Stimulated activated CD8-positive, alpha-beta memory T cell treated with anti-CD3 and anti-CD28 coated beads, Interleukin-7, amount 100 ng/mL, for 4 hours (primary cell): Measurements from ENCODE around the gene HAUS8.
A peak's percentile ranks its signal among the peaks of the same experiment; 100 is the strongest.
"Not testable (repeated sequence)": the region's sequence is repeated elsewhere in the genome, so short reads cannot be mapped to it uniquely, and the experiment has no call there.

Experiments
- DNase-seq, 2 donors: peaks; one replicate each; pipeline ENCODE4 v3.0.0-alpha.2; 2020; ENCODE audit warnings: low read depth in 2 of 2

HAUS8 gene

DNA sequence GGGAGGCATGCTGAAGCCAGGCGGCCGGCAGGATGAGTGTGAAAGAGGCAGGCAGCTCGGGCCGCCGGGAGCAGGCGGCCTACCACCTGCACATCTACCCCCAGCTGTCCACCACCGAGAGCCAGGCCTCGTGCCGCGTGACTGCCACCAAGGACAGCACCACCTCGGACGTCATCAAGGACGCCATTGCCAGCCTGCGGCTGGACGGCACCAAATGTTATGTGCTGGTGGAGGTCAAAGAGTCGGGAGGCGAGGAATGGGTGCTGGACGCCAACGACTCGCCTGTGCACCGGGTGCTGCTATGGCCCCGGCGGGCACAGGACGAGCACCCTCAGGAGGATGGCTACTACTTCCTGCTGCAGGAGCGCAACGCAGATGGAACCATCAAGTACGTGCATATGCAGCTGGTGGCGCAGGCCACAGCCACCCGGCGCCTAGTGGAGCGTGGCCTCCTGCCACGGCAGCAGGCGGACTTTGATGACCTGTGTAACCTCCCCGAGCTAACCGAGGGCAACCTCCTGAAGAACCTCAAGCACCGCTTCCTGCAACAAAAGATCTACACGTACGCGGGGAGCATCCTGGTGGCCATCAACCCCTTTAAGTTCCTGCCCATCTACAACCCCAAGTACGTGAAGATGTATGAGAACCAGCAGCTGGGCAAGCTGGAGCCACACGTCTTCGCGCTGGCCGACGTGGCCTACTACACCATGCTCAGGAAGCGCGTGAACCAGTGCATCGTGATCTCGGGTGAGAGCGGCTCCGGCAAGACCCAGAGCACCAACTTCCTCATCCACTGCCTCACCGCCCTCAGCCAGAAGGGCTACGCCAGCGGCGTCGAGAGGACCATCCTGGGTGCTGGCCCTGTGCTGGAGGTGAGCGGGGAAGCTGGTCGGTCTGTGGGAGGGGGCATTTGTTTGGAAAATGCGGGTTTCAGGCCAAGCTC lies 26.7 kb upstream of the HAUS8 start:
- no peak for DNase-seq

- DNase-seq: no peak
Measured at GRCh38 chr19:17098326-17098725, 23.1 kb upstream of the HAUS8 start.

DNA sequence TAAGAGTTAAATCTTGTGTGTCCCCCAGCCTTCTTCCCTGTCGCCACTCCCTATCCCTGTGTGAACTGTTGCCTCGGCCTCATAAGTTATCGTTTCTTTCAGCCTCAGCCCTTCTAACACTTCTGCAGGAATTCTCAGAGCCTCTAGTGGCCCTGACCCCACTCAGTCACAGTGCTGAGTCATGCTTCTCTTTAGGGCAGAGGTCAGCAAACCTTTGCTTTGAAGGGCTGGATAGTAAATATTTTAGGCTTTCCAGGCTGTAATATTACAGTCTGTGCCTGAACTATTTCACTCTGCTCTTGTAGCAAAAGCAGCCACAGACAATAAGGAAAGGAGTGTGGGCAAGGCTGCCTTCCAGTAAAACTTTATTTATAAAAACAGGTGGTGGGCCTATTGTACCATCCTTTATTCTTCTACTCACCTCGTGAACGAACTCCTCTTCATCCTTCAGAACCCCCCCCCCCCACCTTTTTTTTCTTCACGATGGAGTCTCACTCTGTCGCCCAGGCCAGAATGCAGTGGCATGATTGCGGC lies 22.4 kb upstream of the HAUS8 start:
- no peak for DNase-seq

DNA sequence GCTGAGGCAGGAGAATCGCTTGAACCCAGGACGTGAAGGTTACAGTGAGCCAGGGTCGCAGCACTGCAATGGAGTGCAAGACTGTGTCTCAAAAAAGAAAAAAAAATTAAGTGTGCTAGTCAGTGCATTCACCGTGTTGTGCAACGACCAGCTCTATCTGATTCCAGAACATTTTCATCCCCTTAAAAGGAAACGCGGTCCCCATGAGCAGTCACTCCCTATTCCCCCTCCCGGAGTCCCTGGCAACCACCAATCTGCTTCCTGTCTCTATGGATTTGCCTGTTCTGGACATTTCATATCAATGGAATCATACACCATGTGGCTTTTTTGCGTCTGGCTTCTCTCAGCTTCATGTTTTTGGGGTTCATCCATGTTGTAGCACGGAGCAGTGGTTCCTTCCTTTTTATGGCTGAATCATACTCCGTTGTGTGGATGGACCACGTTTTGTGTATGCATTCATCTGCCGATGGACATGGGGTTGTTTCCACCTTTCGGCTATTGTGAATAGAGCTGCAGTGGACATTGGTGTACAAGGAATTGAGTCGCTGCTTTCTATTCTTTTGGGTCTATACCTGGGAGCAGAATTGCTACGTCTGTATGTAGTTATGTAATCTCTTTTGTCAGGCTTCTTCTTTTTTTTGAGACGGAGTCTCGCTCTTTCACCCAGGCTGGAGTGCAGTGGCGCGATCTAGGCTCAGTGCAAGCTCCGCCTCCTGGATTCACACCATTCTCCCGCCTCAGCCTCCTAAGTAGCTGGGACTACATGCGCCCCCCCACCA lies 20.1 kb upstream of the HAUS8 start:
- DNase-seq: no peak

GRCh38 chr19:17094694-17095093 lies 19.4 kb upstream of the HAUS8 start:
- not testable (repeated sequence) for DNase-seq

DNA sequence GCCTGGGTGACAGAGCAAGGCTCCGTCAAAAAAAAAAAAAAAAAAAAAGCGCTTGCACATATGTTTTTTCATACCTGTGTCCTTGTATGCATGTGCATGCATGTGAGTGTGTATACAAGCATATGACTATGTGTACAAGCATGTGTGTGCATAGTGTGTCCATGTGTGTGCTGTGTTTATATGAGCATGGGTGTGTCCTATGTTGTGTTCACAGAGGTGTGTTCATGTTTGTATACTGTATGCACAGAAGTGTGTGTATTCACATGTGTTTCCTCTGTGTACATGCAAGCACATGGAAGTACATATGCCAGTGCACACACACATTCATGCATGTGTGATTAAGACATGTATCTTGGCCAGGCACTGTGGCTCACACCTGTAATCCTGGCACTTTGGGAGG lies 17.4 kb upstream of the HAUS8 start:
- DNase-seq: no peak

DNA sequence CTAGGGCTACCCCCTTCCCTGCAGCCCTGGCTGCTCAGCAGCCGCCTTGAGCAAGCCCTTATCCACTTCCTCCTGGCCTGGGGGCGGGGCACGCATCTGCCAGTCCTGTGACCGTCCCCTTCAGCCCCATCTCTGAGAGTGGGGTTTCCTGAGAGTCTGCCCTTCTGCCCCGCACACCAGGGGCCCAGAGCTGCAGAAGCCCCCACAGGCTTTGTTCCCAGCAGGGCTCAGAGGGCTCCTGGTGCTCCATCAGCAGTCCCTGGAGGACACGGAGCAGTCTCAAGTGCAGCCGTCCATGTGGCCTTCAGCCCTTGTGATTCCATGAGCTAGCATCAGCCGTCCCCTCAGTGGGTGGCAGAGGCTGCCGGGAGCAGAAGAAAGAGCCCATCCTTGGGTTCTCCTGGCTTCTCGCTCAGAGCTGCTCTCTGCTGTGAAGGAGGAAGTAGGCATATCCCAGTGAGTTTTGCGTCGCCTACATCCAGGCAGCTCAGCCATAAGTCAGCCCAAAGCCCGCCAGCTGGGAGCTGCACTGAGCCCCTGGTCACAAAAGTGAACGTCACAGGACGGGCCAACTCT lies 16.6 kb upstream of the HAUS8 start:
- DNase-seq: no peak

GRCh38 chr19:17090583-17090982 lies 15.3 kb upstream of the HAUS8 start:
- DNase-seq: peak; percentile 28 to 43

GRCh38 chr19:17088552-17088951 lies 13.3 kb upstream of the HAUS8 start:
- DNase-seq: no peak

DNA sequence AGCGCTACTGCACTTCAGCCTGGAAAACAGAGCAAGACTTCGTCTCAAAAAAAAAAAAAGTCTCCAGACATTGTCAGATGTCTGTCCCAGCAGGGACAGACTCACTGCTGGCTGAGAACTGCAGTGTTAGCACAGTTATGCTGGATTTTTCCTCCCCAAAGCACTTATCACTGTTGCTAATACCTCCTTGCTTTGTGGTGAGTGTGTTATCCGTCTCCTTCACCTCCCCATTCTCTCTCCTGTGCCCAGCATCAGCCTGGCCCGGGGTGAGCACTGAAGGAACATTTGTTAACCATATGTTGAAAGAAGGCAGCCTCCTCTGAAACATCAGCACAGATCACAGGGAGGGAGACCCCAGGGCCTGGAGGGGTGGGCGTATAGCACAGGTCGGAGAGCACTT lies 11.6 kb upstream of the HAUS8 start:
- DNase-seq: no peak

- no peak for DNase-seq
Measured at GRCh38 chr19:17086120-17086519, 10.9 kb upstream of the HAUS8 start.

GRCh38 chr19:17081672-17082630 lies 6.7 kb upstream of the HAUS8 start:
- DNase-seq: no peak

DNA sequence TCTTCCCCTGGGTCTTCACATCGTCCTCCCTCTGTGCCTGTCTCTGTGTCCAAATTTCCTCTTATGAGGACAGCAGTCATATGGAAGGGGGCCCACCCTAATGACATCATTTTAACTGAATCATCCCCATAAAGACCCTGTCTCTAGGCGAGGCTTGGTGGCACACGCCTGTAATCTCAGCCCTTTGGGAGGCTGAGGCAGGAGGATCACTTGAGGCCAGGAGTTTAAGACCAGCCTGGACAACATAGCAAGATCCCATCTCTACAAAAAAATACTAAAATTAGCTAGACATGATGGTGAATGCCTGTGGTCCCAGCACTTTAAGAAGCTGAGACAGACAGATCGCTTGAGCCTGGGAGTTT lies 5.2 kb upstream of the HAUS8 start:
- DNase-seq: no peak

DNA sequence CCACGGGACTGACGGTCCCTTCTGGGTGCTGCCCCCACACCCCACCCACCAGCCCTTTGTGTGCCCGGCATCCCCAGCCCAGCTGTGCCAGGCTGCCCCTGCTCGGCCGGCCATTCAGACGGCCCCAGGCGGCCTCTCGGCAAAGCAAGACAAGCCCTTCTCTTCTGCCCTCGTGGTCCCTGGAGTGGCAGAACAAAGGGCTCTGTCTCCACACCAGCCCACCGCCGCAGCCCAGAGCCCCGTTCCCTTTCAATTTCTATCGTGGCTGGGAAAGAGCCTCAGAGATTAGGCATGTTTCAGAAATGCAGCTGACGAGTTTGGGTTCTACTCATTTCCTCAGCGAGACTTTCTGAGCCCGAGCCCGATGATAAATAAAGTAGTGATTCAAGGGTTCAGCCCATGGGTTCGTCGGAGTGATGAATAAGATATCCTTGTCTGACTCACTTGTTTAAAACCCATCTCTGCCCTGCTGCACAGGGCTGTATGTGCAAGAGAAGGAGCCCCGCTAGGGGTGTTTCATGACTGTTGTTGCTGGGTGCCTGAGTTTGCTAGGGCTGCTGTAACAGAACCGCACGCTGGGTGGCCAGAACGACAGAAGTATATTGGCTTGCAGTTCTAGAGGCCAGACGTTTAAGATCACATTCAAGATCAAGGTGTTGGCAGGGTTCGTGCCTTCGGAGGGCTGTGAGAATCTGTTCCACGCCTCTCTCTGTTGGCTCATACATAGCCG lies 4.6 kb upstream of the HAUS8 start:
- DNase-seq: peak; percentile 58 to 61

DNA sequence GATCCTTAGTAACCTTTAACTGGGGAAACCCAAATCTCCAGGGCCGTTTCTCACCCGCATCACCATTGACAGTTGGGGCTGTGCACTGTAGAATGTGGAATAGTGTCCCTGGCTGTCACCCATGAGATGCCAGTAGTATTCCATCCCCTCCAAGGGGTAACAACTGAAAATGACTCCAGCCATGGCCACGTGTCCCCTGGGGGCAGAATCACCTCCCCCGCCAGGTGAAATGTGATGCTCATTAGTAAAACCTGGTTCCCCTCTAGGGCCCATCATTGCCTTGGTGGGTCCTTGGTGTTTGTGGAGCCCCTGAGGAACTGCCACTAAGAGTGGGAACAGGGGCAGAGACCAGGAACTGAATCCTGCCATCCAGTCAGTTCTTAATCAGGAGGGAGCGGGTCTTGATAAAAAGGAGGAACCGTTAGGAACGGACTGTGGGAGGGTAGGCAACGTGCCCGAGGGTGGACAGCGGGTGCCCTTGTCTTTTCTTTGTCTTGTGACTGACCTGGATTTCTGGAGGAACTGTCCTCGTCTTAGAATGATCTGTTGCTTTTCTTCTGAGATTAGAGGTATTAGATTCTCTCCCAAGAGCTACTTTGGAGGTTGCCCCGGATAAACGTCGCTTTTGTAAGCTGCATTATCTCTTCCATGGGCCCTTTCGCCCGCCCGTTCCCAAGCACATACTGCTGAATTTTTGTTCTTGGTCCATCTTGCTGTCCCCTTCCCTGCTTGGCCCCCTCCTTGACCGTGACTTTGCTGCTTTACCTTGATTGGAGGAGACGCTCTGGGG lies 3.9 kb upstream of the HAUS8 start:
- DNase-seq: no peak

DNA sequence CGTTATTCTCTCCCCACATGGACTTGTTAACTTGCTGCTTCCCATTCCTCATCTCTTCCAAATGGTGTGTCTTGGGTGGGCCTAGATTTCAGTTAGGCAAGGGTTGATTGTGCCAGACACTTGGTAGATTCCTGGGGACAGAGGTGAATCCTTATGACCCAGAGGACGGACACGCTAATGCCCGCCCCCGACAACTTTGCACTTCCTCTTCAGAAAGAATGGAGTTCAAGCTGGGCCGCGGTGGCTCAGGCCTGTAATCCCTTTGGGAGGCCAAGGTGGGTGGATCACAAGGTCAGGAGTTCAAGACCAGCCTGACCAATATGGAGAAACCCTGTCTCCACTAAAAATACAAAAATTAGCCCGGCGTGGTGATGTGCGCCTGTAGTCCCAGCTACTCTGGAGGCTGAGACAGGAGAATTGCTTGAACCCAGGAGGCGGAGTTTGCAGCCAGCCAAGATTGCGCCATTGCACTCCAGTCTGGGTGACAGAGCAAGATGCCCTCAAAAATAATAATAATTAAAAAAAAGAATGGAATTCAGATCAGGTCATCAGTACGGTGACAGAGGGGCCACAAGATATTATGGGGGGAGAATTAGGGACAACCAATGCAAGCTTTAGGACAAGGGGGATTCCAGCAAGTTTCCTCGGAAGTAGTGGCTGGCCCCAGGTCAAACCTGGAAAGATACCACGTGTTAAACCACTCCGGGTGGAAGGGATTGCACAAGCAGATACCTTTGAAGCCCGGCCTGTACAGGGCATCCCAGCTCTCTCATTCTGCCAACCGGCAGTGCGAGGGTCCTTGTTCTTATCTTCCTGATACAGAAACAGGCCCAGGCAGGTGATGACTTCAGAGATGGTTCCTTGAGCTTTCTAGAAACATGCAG lies 3.0 kb upstream of the HAUS8 start:
- no peak for DNase-seq

- DNase-seq: no peak
Measured at GRCh38 chr19:17077447-17078028, 2.3 kb upstream of the HAUS8 start.

GRCh38 chr19:17076543-17076991 lies 1.3 kb upstream of the HAUS8 start:
- peak in 1 of 2 donors; percentile 13 for DNase-seq
